Measurements from ENCODE around the gene NEUROD1.

Gene NEUROD1

DNA sequence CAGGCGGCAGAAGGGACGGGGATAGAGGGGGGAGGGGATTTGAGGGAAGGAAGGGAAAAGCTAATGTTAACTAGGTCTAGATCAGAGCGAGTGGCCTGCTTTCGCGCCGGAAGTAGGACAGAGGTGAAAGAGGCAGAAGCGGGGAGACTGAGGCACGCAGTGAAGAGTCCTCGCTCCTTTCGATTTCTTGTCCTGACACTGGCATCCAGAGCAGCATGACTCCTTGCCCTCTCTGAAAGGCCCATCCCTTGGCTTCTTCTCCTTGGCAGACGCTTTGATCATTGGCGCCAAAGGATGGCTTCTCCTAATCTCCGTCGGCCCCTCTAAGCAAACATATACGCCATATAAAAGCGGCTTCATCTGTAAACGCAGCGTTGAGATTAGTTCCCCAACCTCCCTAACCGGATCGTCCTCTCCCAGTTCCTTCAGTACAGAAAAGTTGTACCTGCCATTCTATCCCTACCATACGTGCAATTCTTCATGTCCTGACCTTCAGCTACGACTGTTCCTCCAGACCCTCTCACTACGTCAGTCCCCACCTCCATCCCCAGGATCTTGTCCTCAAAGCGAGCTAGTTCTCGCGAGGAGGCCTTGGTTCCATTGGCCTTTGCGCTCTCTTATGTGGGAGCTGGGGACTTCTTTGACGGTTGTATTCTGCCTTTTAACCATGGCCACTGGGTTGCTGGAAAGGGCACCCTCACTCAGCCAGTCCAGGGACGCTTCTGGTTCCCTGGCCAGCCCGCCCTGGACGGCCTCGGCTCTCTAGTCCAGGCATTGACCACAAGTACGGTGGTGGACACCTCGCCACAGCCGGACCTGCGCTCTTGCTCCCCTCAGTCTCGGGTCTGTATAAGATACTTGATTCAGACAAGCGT lies 857 bp upstream of the NEUROD1 start:
- DNase-seq = no peak

DNA sequence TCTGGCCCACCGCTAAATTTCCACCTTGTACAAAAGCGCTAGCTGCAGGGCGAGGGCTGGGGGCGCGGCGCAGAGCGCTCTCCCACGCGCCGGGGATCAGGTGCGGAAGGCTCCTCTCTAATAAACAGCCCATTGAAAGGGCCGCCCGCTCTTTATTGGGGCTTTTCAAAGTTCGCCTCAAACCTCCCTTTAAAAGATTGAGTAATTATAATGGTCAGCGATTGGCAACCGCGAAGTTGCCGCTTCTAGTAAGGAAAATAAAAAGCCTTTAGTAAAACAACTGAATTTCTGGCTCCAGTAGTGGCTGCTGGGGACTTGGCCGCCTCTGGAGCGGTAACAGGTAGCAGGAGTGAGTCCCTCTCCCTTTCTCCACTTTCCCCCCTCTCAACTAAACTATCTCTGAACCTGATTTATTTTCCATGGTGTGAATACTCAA lies 755 bp downstream of the NEUROD1 start:
- no peak for DNase-seq

DNA sequence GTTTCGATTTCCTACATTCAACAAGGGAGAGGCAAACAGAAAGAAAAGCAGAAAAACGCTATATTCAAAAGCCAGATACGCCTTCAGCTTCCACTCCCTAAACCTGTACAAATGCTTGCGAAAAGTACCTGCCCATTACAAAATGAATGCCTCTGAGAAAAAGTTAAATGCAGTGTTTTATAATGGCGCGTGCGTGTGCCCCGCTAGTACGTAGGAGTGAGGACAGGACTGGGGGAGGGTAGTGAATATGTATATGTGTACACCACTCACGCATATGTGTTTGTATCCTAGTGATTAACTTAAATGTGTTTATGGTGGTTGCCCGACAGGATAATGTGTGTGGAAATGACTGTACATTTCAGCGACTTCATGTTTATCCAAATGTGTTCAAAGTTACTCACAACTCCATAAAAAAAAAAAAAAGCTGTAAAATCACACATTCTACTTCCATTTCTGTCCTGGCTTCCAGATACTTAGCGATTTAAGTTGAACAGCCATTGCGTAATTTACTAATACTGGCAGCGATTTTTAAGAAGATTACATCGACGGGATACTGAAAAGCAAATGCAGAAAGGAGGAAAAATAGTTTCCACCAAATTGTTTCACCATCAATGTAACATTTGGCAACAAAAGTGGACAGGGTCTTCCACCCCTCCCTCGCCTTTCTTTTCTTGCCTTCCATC lies 1.3 kb downstream of the NEUROD1 start:
- no peak for DNase-seq

DNA sequence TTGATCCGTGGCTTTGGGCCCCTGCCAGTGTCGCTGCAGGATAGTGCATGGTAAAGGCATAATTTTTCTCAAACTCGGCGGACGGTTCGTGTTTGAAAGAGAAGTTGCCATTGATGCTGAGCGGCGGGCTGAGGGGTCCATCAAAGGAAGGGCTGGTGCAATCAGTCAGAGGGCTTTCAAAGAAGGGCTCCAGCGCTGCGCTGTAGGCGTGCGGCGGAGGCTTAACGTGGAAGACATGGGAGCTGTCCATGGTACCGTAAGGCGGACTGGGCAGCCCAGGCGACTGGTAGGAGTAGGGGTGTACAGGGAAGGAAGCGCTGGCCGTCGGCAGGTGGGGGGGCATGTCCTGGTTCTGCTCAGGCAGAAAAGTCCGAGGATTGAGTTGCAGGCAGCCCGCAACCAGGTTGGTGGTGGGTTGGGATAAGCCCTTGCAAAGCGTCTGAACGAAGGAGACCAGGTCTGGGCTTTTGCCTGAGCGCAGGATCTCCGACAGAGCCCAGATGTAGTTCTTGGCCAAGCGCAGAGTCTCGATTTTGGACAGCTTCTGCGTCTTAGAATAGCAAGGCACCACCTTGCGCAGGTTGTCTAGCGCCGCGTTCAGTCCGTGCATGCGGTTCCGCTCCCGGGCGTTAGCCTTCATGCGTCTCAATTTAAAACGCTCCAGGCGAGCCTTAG lies 2.3 kb downstream of the NEUROD1 start:
- DNase-seq = peak in 14 of 56 donors; percentile 7 to 37 (median 16)

DNA sequence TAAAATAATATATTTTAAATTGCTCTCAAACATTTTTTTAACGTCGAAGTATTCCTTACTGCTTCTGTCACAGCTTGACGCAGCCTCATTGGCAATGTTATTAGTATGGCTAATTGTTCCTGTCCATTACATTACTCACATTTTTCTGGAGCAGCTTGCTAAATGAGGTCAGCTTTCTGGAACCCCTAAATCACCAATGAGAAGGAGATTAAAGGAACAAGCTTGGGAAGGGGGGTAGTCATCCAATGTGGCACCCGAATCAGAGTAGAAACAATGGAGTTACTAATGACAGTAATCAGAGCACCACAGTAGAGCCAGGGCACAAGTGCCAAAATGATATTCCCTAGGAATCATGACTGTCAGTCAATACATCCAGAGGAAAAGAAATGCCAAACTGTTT lies 5.1 kb downstream of the NEUROD1 start:
- no peak for DNase-seq

DNA sequence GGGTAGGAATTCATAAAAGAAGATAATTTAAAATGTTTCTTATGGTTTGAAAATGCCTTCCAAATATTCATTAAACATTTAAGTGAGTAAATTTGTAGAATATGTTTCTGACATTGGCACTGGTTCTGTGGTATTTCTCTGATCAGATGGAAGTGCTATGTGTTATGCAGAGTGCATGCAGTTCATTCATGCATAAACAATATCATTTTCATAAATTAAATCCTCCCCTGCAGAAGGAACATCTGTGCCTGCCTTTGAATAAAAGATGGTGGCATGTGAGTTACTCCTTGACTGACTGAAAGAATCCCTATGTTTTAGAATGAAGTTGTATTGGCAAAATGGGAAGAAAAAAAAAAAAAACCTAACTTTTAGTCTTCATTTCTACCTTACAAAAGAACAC lies 5.9 kb downstream of the NEUROD1 start:
- no peak for DNase-seq

DNA sequence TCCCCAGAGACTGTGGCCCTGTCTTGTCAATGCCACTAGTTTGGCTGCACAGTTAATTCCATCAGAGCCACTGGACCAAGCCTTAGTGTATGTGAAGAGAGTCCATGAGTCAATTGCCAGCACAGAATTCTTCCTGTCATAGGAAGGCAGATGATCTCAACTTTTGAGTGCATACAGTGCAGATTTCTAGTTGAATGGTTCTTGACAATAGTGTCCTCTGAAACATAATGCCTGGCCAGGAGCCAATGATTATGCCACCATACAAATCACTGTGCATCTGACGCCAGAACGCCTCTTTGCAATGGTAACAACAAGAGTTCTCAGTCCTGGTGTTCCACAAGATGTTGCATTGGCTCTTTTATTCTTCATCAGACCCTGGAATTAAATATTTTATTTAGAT lies 7.1 kb downstream of the NEUROD1 start:
- DNase-seq = peak in 2 of 56 donors; percentile 11 to 22

- DNase-seq = no peak
Measured at GRCh38 chr2:181672255-181673008, 7.9 kb downstream of the NEUROD1 start.

- DNase-seq = no peak
Measured at GRCh38 chr2:181670632-181671031, 9.7 kb downstream of the NEUROD1 start.

- DNase-seq = no peak
Measured at GRCh38 chr2:181667234-181667633, 13.1 kb downstream of the NEUROD1 start.

DNA sequence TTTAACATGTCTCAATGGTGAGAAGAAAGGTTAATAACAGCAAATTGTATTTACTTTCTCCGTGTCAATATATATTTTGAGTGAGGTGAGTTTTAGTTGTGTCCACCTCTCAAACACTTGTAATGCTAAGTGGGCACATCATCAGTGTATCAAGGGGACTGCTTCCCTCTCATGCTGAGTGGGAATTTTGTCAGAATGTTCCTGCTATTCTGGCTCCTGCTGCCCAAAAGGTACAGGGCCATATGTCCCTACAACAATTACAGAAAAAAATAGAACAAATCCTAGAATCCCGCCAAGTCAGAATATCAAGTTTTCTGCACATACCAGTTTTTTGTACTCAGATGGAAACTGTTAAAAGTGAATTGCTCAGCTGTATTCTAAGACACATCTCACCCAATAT lies 18.0 kb downstream of the NEUROD1 start:
- DNase-seq = no peak

DNA sequence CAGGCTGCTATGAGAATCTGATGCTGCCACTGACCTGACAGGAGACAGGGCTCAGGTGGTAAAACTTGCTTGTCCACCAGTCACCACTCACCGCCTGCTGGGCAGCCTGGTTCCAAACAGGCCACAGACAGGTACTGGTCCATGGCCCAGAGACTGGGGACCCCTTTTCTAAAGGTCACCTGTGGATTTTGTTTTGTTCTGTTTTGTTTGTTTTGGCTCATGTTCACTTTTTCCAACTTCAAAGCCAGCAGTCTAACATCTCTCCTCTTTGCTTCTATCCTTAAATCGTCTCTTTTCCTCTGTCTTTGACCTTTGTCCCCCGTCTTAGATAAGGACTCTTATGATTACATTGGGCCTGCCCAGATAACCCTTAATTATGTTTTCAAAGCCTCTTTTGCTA lies 20.1 kb downstream of the NEUROD1 start:
- no peak for DNase-seq

DNA sequence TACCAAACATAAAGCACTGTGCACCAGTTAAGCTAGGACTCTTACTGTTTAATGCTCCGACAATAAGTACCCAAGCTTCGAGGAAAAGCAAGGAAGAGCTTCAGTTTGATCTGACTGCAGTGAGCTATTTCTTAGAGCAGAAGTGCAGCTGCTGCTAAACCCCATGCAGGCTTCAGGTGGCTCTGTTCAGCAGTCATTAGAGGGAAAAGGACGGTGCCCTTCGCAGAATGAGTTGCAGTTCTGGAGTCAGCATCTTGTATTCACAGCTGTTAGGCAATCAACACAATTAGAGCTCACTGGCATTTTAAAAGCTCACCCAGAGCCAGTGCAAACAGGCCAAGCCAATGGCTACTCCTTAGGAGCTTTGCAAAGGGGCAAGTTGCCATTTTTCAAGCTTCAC lies 21.9 kb downstream of the NEUROD1 start:
- DNase-seq = no peak

DNA sequence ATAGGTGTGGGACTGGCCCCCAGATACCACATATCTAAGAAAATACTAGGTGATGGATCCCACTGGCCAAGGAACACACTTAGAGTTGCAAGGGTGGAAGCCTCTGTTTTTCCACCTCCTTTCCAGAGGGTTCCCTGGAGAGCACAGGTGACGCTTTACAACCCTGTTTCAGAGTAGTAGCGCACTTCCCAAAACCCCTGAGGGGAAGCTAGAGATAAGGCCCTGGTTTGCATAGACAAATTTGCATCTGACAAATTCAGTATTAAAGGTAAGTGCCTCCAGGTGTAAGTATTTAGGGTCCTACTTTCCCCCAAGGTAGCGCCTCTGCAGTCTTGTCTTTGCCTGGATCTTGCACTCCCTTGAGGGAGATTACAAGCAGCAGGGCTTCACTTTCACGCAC lies 22.9 kb downstream of the NEUROD1 start:
- no peak for DNase-seq

GRCh38 chr2:181656450-181657291 lies 23.6 kb downstream of the NEUROD1 start, which contains the start of gene CERKL:
Gene CERKL, minus strand, starts transcription at chr2:181657105. Its CDS starts 99 bp downstream, at chr2:181657006.
- DNase-seq = peak in 10 of 56 donors; percentile 5 to 42 (median 22)

- DNase-seq = no peak
Measured at GRCh38 chr2:181655519-181655918, 24.8 kb downstream of the NEUROD1 start.

- no peak for DNase-seq
Measured at GRCh38 chr2:181649436-181649979, 30.8 kb downstream of the NEUROD1 start.

GRCh38 chr2:181648478-181649155 lies 31.7 kb downstream of the NEUROD1 start:
- no peak for DNase-seq

- DNase-seq = no peak
Measured at GRCh38 chr2:181646415-181646987, 33.8 kb downstream of the NEUROD1 start.
